Daoy (cell line): ENCODE measurements around the gene DNAH14. TPM values are rescaled to one million over a fixed set of nuclear protein-coding genes. Genes with fewer than 3 reads are reported as not detected.
"Not testable (repeated sequence)": the region's sequence is repeated elsewhere in the genome, so short reads cannot be mapped to it uniquely, and the experiment has no call there.

ENCODE experiments used
- DNase-seq: peaks from one replicate; pipeline ENCODE4 v3.0.0-alpha.2; 2015; ENCODE audit warnings: low read depth
- total RNA-seq: library from RNA; depleted of rRNA; stranded (reverse); fragments of >200 nt; shearing (Covaris generic); gene quantifications from 2 replicates; pipeline ENCODE4 v1.2.3, GENCODE V29; 2014

The DNAH14 gene
- total RNA-seq, 1 experiment from 2014 or later: 32.5 TPM

DNA sequence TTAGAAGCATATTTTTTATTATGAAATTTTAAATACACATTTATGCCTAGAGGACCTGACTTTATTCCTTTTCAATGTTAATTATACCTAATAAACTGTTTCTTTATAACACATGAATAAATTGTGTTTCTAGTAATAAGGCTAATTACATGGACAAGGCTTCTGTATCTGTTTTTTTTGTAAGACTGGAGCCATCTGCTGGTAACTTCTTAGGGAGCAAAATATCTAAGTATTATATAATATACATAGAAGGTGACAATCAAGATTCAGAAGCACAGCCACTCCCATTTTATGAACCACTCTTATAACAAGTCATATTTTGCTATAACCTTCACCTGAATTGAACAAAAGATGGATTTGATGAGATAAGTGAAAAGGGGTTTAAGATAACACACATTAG lies 414.1 kb downstream of the DNAH14 start:
- DNase-seq: no peak

GRCh38 chr1:225347123-225347683 lies 417.7 kb downstream of the DNAH14 start:
- DNase-seq: peak; percentile 15

DNA sequence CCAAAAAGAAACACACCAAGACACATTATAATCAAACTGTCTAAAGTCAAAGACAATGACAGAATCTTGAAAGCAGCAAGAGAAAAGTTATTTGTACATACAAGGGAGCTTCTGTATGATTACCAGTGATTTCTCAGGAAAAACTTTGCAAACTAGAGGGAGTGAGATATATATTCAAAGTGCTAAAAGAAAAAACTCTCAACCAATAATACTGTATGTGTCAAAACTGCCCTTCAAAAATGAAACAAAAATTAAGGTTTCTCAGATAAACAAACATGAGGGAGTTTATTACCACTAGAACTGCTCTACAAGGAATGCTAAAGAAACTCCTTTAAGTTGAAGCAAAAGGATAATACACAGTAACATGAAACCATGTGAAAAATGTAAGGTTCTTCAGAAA lies 418.9 kb downstream of the DNAH14 start:
- no peak for DNase-seq

GRCh38 chr1:225349826-225350225 lies 420.4 kb downstream of the DNAH14 start:
- no peak for DNase-seq

- DNase-seq: no peak
Measured at GRCh38 chr1:225350872-225351271, 421.4 kb downstream of the DNAH14 start.

- DNase-seq: no peak
Measured at GRCh38 chr1:225354906-225355305, 425.4 kb downstream of the DNAH14 start.

DNA sequence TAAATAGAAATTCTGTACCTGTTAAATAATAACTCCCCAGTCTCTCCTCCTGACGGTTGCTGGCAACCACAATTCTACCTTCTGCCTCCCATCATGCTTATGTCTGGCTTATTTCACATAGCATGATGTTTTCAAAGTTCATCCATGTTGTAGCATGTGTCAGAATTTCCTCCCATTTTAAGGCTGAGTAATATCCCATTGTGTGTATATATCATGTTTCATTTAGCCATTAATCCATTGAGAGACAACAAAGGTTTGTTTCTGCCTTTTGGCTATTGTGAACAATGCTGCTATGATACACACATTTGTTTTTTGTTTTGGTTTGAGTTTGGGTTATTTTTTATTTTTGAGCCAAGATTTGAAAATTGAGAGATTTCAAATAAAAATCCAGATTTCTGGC lies 426.4 kb downstream of the DNAH14 start:
- no peak for DNase-seq

- DNase-seq: no peak
Measured at GRCh38 chr1:225360119-225360518, 430.6 kb downstream of the DNAH14 start.

DNA sequence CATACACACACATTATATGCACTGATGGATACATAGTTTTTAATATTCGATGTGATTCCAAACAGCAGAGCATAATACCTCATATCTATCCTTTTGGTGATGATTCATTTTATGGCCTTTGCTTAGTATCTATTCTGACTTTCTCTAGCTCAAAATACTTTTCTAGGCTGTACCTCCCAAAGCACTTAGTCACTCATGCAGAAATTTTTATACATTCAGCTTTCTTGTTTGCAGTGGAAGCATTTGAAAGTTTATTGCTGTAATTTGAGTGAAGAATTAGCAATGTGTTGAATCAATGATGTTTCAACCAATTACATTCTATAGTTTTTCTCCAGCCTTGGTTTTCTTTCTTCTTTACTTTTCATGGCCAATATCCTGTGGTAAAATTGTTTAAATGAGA lies 431.7 kb downstream of the DNAH14 start:
- DNase-seq: no peak

DNA sequence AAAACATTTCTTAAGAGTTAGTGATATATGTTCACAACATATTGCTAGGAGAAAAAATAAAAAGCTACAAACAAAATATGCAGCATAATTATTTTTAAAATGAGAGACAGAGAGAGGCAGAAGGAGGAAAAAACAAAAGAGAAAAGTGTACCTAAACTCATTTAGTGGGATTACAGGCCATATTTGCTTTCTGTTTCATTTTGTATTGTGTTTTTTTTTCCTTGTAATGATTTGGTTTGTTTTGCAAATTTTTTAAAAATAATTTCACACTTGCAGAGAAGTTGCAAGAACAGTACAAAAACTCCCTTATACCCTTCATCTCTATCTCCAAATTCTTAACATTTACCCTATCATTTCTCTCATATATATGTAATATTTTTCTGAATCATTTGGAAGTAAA lies 433.3 kb downstream of the DNAH14 start:
- DNase-seq: no peak

- DNase-seq: no peak
Measured at GRCh38 chr1:225364439-225364838, 435.0 kb downstream of the DNAH14 start.

DNA sequence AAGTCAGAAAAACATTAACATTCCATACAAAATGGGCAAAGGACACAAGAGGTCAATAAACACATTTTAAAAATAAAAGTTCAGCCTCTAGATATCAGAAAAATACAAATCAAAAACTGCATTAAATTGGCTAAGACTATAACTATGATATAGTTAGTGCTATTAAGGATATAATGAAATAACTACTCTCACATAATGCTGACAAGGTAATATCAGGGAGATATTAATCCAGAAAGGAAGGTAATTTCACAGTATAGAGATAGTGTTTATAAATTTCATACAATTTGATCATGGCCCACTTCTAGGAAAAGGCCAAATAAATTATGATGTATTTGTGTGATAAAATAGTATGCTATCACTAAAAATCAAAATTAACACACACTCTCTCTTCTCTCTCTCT lies 436.5 kb downstream of the DNAH14 start:
- no peak for DNase-seq

DNA sequence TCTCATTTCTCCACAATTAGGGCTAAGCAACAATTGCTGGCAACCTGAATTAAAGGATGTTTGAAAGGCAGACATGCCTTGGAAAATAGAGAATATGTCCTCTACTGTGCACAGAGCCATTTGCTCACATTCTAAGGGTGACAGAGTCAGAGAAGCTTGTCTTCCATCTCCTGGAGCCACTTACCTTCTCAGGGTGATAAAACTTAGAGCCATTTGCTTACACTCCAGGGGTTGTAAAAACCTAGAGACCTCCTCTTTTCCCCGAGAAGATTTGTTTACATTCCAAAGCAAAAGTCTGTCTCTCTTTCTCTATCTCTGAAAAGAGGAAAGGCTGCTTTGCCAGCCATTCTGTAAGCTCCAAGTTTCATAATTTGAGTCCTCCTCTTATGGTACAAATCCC lies 437.1 kb downstream of the DNAH14 start:
- DNase-seq: no peak

- DNase-seq: no peak
Measured at GRCh38 chr1:225368036-225368552, 438.6 kb downstream of the DNAH14 start.

GRCh38 chr1:225371366-225372010 lies 442.0 kb downstream of the DNAH14 start:
- DNase-seq: no peak

DNA sequence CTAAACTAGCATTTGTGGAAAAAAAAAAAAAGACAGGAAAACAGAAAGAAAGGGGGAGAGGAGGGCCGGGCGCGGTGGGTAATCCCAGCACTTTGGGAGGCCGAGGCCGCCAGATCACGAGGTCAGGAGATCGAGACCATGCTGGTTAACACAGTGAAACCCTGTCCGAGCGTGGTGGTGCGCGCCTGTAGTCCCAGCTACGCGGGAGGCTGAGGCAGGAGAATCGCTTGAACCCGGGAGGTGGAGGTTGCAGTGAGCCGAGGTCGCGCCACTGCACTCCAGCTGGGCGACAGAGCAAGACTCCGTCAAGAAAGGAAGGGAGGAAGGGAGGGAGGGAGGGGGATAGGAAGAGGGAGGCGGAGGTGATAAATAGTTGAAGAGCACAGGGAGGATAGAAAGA lies 443.7 kb downstream of the DNAH14 start:
- DNase-seq: no peak

- no peak for DNase-seq
Measured at GRCh38 chr1:225374996-225375395, 445.5 kb downstream of the DNAH14 start.

DNA sequence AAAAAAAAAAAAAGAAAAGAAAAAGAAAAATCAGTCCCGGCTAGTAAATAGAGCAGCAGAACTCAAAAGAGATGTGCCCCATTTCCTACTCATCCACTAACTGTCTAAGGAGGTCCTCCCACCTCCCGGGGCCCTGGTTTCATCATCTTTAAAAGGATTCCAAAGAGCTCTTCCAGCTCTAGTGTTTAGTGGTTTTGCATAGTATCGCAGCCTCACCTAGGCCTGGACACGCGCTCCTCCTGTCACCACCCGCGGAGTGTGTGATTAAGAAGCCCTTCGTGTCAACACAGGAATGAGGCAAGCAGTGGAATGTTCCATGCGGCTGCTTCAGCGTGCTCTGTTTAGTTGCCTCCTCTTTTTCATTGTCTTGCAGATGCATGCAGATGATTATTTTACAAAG lies 449.4 kb downstream of the DNAH14 start:
- DNase-seq: peak; percentile 77

DNA sequence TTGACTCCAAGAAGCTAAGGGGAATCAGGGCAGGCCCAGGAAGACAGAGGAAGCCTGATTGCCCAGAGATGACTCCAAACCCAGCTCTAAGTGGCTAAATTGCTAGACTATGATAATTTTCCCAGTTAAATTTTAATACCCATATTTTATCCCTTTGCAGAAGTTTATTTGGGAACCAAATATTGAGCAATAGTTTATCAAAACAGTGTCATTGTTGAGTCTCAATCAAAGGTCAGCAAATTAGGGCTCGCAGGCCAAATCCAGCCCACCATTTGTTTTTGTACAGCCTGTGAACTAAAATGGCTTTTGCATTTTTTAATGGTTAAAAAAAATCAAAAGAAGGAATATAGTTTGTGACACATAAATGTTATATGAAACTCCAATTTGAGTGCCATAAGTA lies 451.2 kb downstream of the DNAH14 start:
- no peak for DNase-seq

- DNase-seq: not testable (repeated sequence)
Measured at GRCh38 chr1:225386860-225387259, 457.4 kb downstream of the DNAH14 start.

DNA sequence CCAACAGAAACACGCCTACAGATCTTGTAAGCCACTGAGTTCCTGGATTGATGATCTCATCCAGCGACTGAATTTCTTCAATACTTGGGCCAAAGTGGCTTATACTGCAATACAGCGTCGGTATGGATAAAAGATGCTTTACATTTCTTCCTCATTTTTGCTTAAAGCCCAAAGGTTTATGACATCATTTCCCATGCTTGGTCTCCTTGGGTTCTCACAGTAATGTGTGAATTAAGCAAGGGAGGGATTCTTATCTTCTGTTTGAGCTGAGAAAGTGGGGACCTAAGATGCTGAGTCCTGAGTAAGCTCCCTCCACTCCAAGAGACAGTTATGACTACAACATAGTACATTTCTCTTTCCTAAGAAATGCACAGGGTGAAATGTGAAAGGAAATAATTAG lies 458.9 kb downstream of the DNAH14 start:
- DNase-seq: no peak

DNA sequence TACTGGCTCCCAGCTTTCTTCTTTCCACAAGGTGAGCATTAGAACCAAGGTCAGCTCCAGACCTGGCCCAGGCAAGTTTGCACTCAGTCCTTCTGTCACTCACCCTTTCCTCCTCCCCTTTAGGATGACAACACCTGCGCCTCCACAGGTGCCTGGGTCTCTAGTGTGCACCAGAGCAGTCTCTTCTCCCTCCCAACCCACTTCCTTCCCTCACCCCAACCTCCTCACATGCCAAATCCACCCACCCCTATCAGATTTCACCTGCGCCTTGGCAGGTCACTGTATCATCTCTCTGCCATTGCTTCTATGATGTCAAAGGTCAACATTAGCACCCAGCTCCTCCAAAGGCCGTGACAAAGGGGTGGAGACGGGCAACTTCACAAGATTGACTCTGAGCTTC lies 460.4 kb downstream of the DNAH14 start:
- no peak for DNase-seq

- no peak for DNase-seq
Measured at GRCh38 chr1:225396357-225396756, 466.9 kb downstream of the DNAH14 start.

- no peak for DNase-seq
Measured at GRCh38 chr1:225400968-225401367, 471.5 kb downstream of the DNAH14 start.
